HepG2 (cell line): Measurements from ENCODE around the gene KRT16. TPM values are rescaled to one million over a fixed set of nuclear protein-coding genes. Genes with fewer than 3 reads are reported as not detected.
"Not testable (repeated sequence)": the region's sequence is repeated elsewhere in the genome, so short reads cannot be mapped to it uniquely, and the experiment has no call there.

Experiments
- ATAC-seq: fragments of 200-7000 bp; cut with Tn5 transposase; 3 replicates; pipeline ENCODE4 v1.9.1; 2020; ENCODE audit warnings: mild to moderate bottlenecking, moderate library complexity
- BruUV-seq: library from RNA; stranded (reverse); fragments of 400-500 nt; replicated peaks from 2 replicates; lab custom pipeline; 2021; lab: Mats Ljungman, UMichigan
- CTCF ChIA-PET: fragments of 300-600 bp; formaldehyde crosslinking; extraction: SDS; loops from one replicate; lab custom pipeline; 2021; ENCODE audit warnings: low total read pairs, inconsistent platforms, low intra/inter-chr PET ratio; lab: Yijun Ruan, JAX
- POLR2A ChIA-PET: fragments of 350-600 bp; sonication (Branson Sonifier 250); formaldehyde crosslinking; loops from one replicate; lab custom pipeline; 2020; ENCODE audit warnings: antibody characterized with exemption, inconsistent platforms; lab: Yijun Ruan, JAX
- DNase-seq: peaks from one replicate; pipeline ENCODE4 v3.0.0-alpha.2; 2015; ENCODE audit warnings: low spot score
- FAIRE-seq: peaks from 3 replicates; lab custom pipeline; 2011; peaks lifted over from hg19 to GRCh38; lab: Jason Lieb, UNC
- H2AFZ ChIP-seq: one replicate; pipeline ENCODE4 v1.6.1; 2011; ENCODE audit warnings: low read length, inconsistent platforms
- H3K27ac ChIP-seq: fragments of 300-600 bp; 3 replicates; pipeline ENCODE4 v1.8.0; 2011; ENCODE audit warnings: mixed run types, mild to moderate bottlenecking, mixed read lengths, low read length, inconsistent platforms; ENCODE audit not compliant: insufficient read depth; ENCODE audit errors: extremely low read length
- H3K27me3 ChIP-seq, 2 experiments: fragments of 200-600 bp in 1 of 2; 2 replicates in 1 of 2; 3 replicates in 1 of 2; pipeline versions ENCODE4 v1.6.0 to v1.8.0; 2011; ENCODE audit warnings: low read length in 2 of 2, mild to moderate bottlenecking in 2 of 2, moderate library complexity in 2 of 2, inconsistent platforms in 1 of 2; ENCODE audit not compliant: insufficient read depth in 2 of 2, control insufficient read depth in 1 of 2
- H3K36me3 ChIP-seq, 2 experiments: fragments of 200-600 bp in 1 of 2; replicated peaks in 1 of 2; 2 replicates in 1 of 2; 3 replicates in 1 of 2; pipeline versions ENCODE4 v1.5.1 to v1.8.0; 2011; ENCODE audit warnings: low read length in 2 of 2, inconsistent platforms in 1 of 2; ENCODE audit not compliant: insufficient read depth in 2 of 2, control insufficient read depth in 1 of 2
- H3K4me1 ChIP-seq: 2 replicates; pipeline ENCODE4 v1.5.1; 2012; ENCODE audit warnings: low read length, inconsistent platforms; ENCODE audit not compliant: insufficient read depth
- H3K4me2 ChIP-seq: 2 replicates; pipeline ENCODE4 v1.6.0; 2011; ENCODE audit warnings: low read depth, low read length, inconsistent platforms
- H3K4me3 ChIP-seq, 3 experiments: fragments of 200-600 bp in 1 of 3; sonication (generic), shearing (Covaris generic) in 1 of 3; replicated peaks in 1 of 3; 2 replicates each; pipeline ENCODE4 v1.5.1; 2011 to 2016; ENCODE audit warnings: low read length in 3 of 3, inconsistent platforms in 2 of 3, low read depth in 2 of 3, mild to moderate bottlenecking in 2 of 3, control low read depth in 1 of 3, mixed read lengths in 1 of 3; ENCODE audit not compliant: insufficient read depth in 1 of 3
- H3K79me2 ChIP-seq: one replicate; pipeline ENCODE4 v1.6.1; 2011; ENCODE audit warnings: low read length, inconsistent platforms; ENCODE audit not compliant: insufficient read depth
- H3K9ac ChIP-seq: 2 replicates; pipeline ENCODE4 v1.6.0; 2011; ENCODE audit warnings: mild to moderate bottlenecking, low read depth, low read length, inconsistent platforms; ENCODE audit not compliant: insufficient read depth
- H3K9me3 ChIP-seq: 2 replicates; pipeline ENCODE4 v1.5.1; 2012; ENCODE audit warnings: mild to moderate bottlenecking, low read length
- H4K20me1 ChIP-seq: 2 replicates; pipeline ENCODE4 v1.6.0; 2011; ENCODE audit warnings: inconsistent platforms, mild to moderate bottlenecking, low read length, moderate library complexity; ENCODE audit not compliant: insufficient read depth
- ARHGAP35 ChIP-seq: sonication (generic); formaldehyde crosslinking; IDR thresholded peaks from 2 replicates; pipeline ENCODE4 v1.9.0; 2022; ENCODE audit warnings: mild to moderate bottlenecking, inconsistent platforms, moderate library complexity, missing genetic modification reagents, borderline replicate concordance
- CHD2 ChIP-seq: IDR thresholded peaks from 2 replicates; pipeline ENCODE4 v1.6.1; 2011; ENCODE audit warnings: low read depth, low read length, improper control_type of control experiment
- GTF2F1 ChIP-seq: fragments of 150-350 bp; IDR thresholded peaks from 2 replicates; pipeline ENCODE4 v1.6.1; 2014; ENCODE audit warnings: low read length
- HDAC2 ChIP-seq: sonication (generic); formaldehyde crosslinking; IDR thresholded peaks from 2 replicates; pipeline ENCODE4 v1.4.0; 2020; ENCODE audit warnings: missing genetic modification reagents
- IKZF1 ChIP-seq: fragments of 450-650 bp; IDR thresholded peaks from 2 replicates; pipeline ENCODE4 v1.7.1; 2016
- KDM2A ChIP-seq: sonication (generic); formaldehyde crosslinking; IDR thresholded peaks from 2 replicates; pipeline ENCODE4 v1.4.0; 2020; ENCODE audit warnings: low read depth, missing genetic modification reagents, borderline replicate concordance
- MED8 ChIP-seq: sonication (generic); formaldehyde crosslinking; IDR thresholded peaks from 2 replicates; pipeline ENCODE4 v1.8.1; 2023; ENCODE audit warnings: mild to moderate bottlenecking, missing genetic modification reagents; ENCODE audit not compliant: insufficient replicate concordance
- MEIS1 ChIP-seq: sonication (generic); formaldehyde crosslinking; IDR thresholded peaks from 2 replicates; pipeline ENCODE4 v1.9.0; 2021; ENCODE audit warnings: mild to moderate bottlenecking, missing genetic modification reagents, moderate library complexity, borderline replicate concordance
- MTF2 ChIP-seq: sonication (generic); formaldehyde crosslinking; IDR thresholded peaks from 2 replicates; pipeline ENCODE4 v1.5.0; 2020; ENCODE audit warnings: missing genetic modification reagents, borderline replicate concordance
- MYNN ChIP-seq: sonication (generic); formaldehyde crosslinking; IDR thresholded peaks from 2 replicates; pipeline ENCODE4 v1.4.0; 2020; ENCODE audit warnings: mild to moderate bottlenecking, low read depth, missing genetic modification reagents
- NCOA2 ChIP-seq: sonication (generic); formaldehyde crosslinking; IDR thresholded peaks from 2 replicates; pipeline ENCODE4 v1.8.0; 2022; ENCODE audit warnings: inconsistent platforms
- NFE2L2 ChIP-seq: fragments of 150-350 bp; IDR thresholded peaks from 2 replicates; pipeline ENCODE4 v1.6.1; 2014; ENCODE audit warnings: low read length
- RBAK ChIP-seq: sonication (generic); formaldehyde crosslinking; IDR thresholded peaks from 2 replicates; pipeline ENCODE4 v1.5.1; 2020; ENCODE audit warnings: mild to moderate bottlenecking, missing genetic modification reagents
- SMAD3 ChIP-seq: sonication (generic); formaldehyde crosslinking; IDR thresholded peaks from 2 replicates; pipeline ENCODE4 v1.4.0; 2020; ENCODE audit warnings: missing genetic modification reagents
- SOX5 ChIP-seq: IDR thresholded peaks from 2 replicates; pipeline ENCODE4 v1.6.1; 2016; ENCODE audit warnings: borderline replicate concordance
- SP5 ChIP-seq: IDR thresholded peaks from 2 replicates; pipeline ENCODE4 v1.6.1; 2016; ENCODE audit warnings: low read depth, borderline replicate concordance
- ZBTB39 ChIP-seq: sonication (generic); formaldehyde crosslinking; IDR thresholded peaks from 2 replicates; pipeline ENCODE4 v1.5.0; 2020; ENCODE audit warnings: missing genetic modification reagents
- ZFP1 ChIP-seq: IDR thresholded peaks from 2 replicates; pipeline ENCODE4 v1.6.1; 2016
- ZNF530 ChIP-seq: sonication (generic); formaldehyde crosslinking; IDR thresholded peaks from 2 replicates; pipeline ENCODE4 v1.5.0; 2020; ENCODE audit warnings: low read depth, mild to moderate bottlenecking, missing genetic modification reagents
- ZNF816 ChIP-seq: sonication (generic); formaldehyde crosslinking; IDR thresholded peaks from 2 replicates; pipeline ENCODE4 v1.8.0; 2022; ENCODE audit warnings: missing genetic modification reagents, mild to moderate bottlenecking, borderline replicate concordance
- ZNF839 ChIP-seq: sonication (generic); formaldehyde crosslinking; IDR thresholded peaks from 2 replicates; pipeline ENCODE4 v1.4.0; 2020; ENCODE audit warnings: missing genetic modification reagents, mild to moderate bottlenecking, borderline replicate concordance
- WGBS: methylation state at CpG from one replicate; pipeline ENCODE4 v1.1.6; 2017; ENCODE audit warnings: low lambda C conversion rate; 5-methylcytosine and 5-hydroxymethylcytosine counted together
- in situ Hi-C: cut with HindIII; loops from 2 replicates; pipeline ENCODE4 v1.10.0; 2017; ENCODE audit warnings: low pct_unique_long_range_greater_than_20kb; ENCODE audit not compliant: extremely low pct_ligation_motif_present
- intact Hi-C: fragments of 100-400 bp; cut with micrococcal nuclease; formaldehyde crosslinking; loops from one replicate; pipeline ENCODE4 v1.10.0; 2022; ENCODE audit not compliant: unreplicated experiment
- polyA plus RNA-seq, 8 experiments: library from polyadenylated mRNA; depleted of rRNA in 3 of 8; stranded (reverse) in 7 of 8; unstranded in 1 of 8; fragments of >200 nt; fragmentation: Illumina TruSeq in 4 of 8; extraction: Trizol in 4 of 8; gene quantifications; 2 replicates each; pipeline versions ENCODE4 v1.2.1 to v1.2.3, GENCODE V29; 2011 to 2016; ENCODE audit warnings: low read depth in 4 of 8, missing spikeins in 1 of 8, mixed read lengths in 1 of 8; ENCODE audit not compliant: insufficient read depth in 1 of 8
- total RNA-seq, 5 experiments: library from RNA; depleted of rRNA; stranded (reverse); fragments of >200 nt; fragmentation: Illumina TruSeq; extraction: Trizol; gene quantifications; 2 replicates each; pipeline ENCODE4 v1.2.3, GENCODE V29; 2016; ENCODE audit warnings: low read depth in 1 of 5

KRT16 gene
- total and polyA plus RNA-seq, 2 of the 13 experiments (the other 11 are each of a cell fraction or from before 2014, with no cell fraction given) = not detected

DNA sequence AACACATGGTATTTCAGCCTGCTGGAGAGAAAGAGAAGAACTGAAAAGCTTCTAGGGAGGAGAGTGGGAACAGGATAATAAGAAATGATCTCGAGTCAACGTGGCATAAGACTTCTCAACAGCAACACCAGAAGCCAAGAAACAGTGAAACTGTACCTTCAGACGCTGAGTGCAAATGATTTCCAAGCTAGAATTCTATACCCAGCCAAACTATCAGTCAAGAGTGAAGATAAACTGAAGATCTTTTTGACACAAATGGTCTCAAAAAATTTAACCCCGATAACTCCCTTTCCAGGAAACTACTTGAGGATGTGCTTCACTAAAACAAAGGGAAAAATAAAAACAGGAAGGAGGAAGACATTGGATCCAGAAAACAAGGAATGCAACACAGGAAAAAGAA, 5.6 kb downstream of the KRT16 start:
- BruUV-seq, POLR2A ChIA-PET, FAIRE-seq, intact Hi-C loops, H3K9ac ChIP-seq, H2AFZ ChIP-seq, CTCF ChIA-PET, ATAC-seq, H3K27ac ChIP-seq, H3K79me2 ChIP-seq, H4K20me1 ChIP-seq, H3K4me3 ChIP-seq, DNase-seq, in situ Hi-C loops, H3K4me1 ChIP-seq, H3K36me3 ChIP-seq, H3K4me2 ChIP-seq: not testable (repeated sequence)
- Histone ChIP-seq H3K27me3 (peaks cover 0 to 16% of the 10 kb centered on the region in 2 experiments; a peak in 3 of 5 replicates), H3K9me3 (peaks cover 16% of the 10 kb centered on the region)
- TF ChIP-seq ZFP1 (CRISPR knock-in tag) = peak; percentile 98
- WGBS = 6% methylated on average over 4 of the region's 4 CpGs

DNA sequence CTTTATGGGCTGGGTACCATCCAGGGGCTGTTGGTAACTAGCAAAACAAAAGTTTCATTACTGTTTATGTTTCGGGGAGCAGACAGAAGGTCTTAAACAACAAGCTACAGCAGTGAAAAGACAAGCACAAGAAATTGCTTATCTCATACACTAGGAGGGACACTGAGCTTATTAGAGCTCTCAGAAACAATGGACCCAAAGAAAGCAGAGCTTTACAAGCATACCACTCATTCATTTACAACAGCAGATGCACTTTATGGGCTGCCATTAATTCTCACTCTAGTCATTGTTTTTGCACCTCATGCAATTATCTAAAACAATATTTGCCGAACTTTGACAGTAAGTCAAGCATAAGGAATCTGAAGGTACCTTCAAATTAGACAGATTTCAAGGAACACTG, 10.0 kb downstream of the KRT16 start:
- Histone ChIP-seq H3K79me2 (no peaks in the 10 kb centered on the region), H2AFZ (no peak overlapping the region), H3K9ac (no peak overlapping the region), H3K4me3 (no peak overlapping the region), H4K20me1 (no peaks in the 10 kb centered on the region), H3K4me2 (no peak overlapping the region), H3K27ac (no peak overlapping the region), H3K4me1 (no peaks in the 10 kb centered on the region), H3K9me3 (peaks cover 16% of the 10 kb centered on the region), H3K27me3 (0 out of 5 replicates have a peak, but pooled peaks cover 0 to 2% of the 10 kb centered on the region in 2 experiments), H3K36me3 (no peaks in the 10 kb centered on the region)
- intact Hi-C loops (no loop called here), in situ Hi-C loops (no loop called here)
- FAIRE-seq (no peak), DNase-seq (no peak), ATAC-seq (no peak)
- WGBS = 0% methylated on average over 2 of the region's 2 CpGs
- POLR2A ChIA-PET = no interaction called here
- CTCF ChIA-PET = no interaction called here
- TF ChIP-seq SMAD3 = no peak
- no peak for TF ChIP-seq NCOA2
- TF ChIP-seq ZNF839 (CRISPR knock-in tag) = no peak
- TF ChIP-seq KDM2A (CRISPR knock-in tag) = no peak
- TF ChIP-seq SOX5 (CRISPR knock-in tag) = no peak
- no peak for TF ChIP-seq ARHGAP35 (CRISPR knock-in tag)
- TF ChIP-seq MED8 (CRISPR knock-in tag) = no peak
- no peak for TF ChIP-seq IKZF1
- no peak for TF ChIP-seq RBAK (CRISPR knock-in tag)
- no peak for TF ChIP-seq NFE2L2
- no peak for TF ChIP-seq MTF2 (CRISPR knock-in tag)
- TF ChIP-seq MEIS1 (CRISPR knock-in tag) = no peak
- TF ChIP-seq ZNF530 (CRISPR knock-in tag) = no peak
- TF ChIP-seq SP5 (CRISPR knock-in tag) = no peak
- TF ChIP-seq ZNF816 (CRISPR knock-in tag) = no peak
- no peak for TF ChIP-seq MYNN (CRISPR knock-in tag)
- no peak for TF ChIP-seq HDAC2
- no peak for TF ChIP-seq ZBTB39
- no peak for TF ChIP-seq CHD2
- no peak for TF ChIP-seq GTF2F1
- no TSS peak for BruUV-seq
